ENCODE measurements around the gene HS3ST6.

HS3ST6 gene

GRCh38 chr16:1874854-1875253 is 43.4 kb downstream of the HS3ST6 start:
- TF ChIP-seq POU6F1 (CRISPR knock-in tag; IDR thresholded peaks at IDR 0.05; ENCODE audit: borderline replicate concordance, low read depth) = no peak
- no peak for TF ChIP-seq ZFP30 (CRISPR knock-in tag; IDR thresholded peaks at IDR 0.05)
- TF ChIP-seq PPARA (CRISPR knock-in tag; IDR thresholded peaks at IDR 0.05; ENCODE audit: borderline replicate concordance) = no peak
- no peak for TF ChIP-seq GLIS3 (CRISPR knock-in tag; IDR thresholded peaks at IDR 0.05)
- TF ChIP-seq ESRRG (CRISPR knock-in tag; IDR thresholded peaks at IDR 0.05) = no peak
- no peak for TF ChIP-seq CSRNP3 (CRISPR knock-in tag; IDR thresholded peaks at IDR 0.05)
- no peak for TF ChIP-seq RARB (CRISPR knock-in tag; IDR thresholded peaks at IDR 0.05)
- no peak for TF ChIP-seq SNAI2 (CRISPR knock-in tag; IDR thresholded peaks at IDR 0.05)
- no peak for TF ChIP-seq ZNF565 (CRISPR knock-in tag; conservative IDR thresholded peaks at IDR 0.05; ENCODE audit: low read depth)
- ATAC-seq = no peak

GRCh38 chr16:1871974-1872635 is 46.1 kb downstream of the HS3ST6 start, which contains the start of gene MEIOB:
Gene MEIOB, minus strand, starts transcription at chr16:1872164. Its CDS starts 3,989 bp downstream, at chr16:1868175.
- TF ChIP-seq ESRRG (CRISPR knock-in tag; IDR thresholded peaks at IDR 0.05) = no peak
- no peak for TF ChIP-seq ZNF565 (CRISPR knock-in tag; conservative IDR thresholded peaks at IDR 0.05; ENCODE audit: low read depth)
- TF ChIP-seq TCF4 (CRISPR knock-in tag; IDR thresholded peaks at IDR 0.05; ENCODE audit: borderline replicate concordance) = no peak
- TF ChIP-seq SNAI2 (CRISPR knock-in tag; IDR thresholded peaks at IDR 0.05) = no peak
- no peak for TF ChIP-seq ARNTL (CRISPR knock-in tag; IDR thresholded peaks at IDR 0.05; ENCODE audit: borderline replicate concordance, low read depth)
- TF ChIP-seq GLIS3 (CRISPR knock-in tag; IDR thresholded peaks at IDR 0.05) = no peak
- TF ChIP-seq OSR1 (CRISPR knock-in tag; IDR thresholded peaks at IDR 0.05) = no peak
- TF ChIP-seq RARB (CRISPR knock-in tag; IDR thresholded peaks at IDR 0.05) = no peak
- no peak for TF ChIP-seq ZNF8 (CRISPR knock-in tag; IDR thresholded peaks at IDR 0.05)
- no peak for TF ChIP-seq PPARA (CRISPR knock-in tag; IDR thresholded peaks at IDR 0.05; ENCODE audit: borderline replicate concordance)
- TF ChIP-seq CSRNP3 (CRISPR knock-in tag; IDR thresholded peaks at IDR 0.05) = no peak
- no peak for TF ChIP-seq PATZ1 (CRISPR knock-in tag; IDR thresholded peaks at IDR 0.05; ENCODE audit: borderline replicate concordance)
- no peak for TF ChIP-seq ISL1 (CRISPR knock-in tag; IDR thresholded peaks at IDR 0.05)
- TF ChIP-seq BACH2 (CRISPR knock-in tag; IDR thresholded peaks at IDR 0.05; ENCODE audit: borderline replicate concordance) = no peak
- ATAC-seq = peak; percentile 78

GRCh38 chr16:1870365-1871082 is 47.7 kb downstream of the HS3ST6 start:
- TF ChIP-seq ESRRG (CRISPR knock-in tag; IDR thresholded peaks at IDR 0.05) (no peak), CSDC2 (CRISPR knock-in tag; IDR thresholded peaks at IDR 0.05) (no peak)
- ATAC-seq = peak; percentile 54

- no peak for TF ChIP-seq ESRRG (CRISPR knock-in tag; IDR thresholded peaks at IDR 0.05)
- no peak for TF ChIP-seq BACH2 (CRISPR knock-in tag; IDR thresholded peaks at IDR 0.05; ENCODE audit: borderline replicate concordance)
- no peak for TF ChIP-seq ARNTL (CRISPR knock-in tag; IDR thresholded peaks at IDR 0.05; ENCODE audit: borderline replicate concordance, low read depth)
- TF ChIP-seq TCF4 (CRISPR knock-in tag; IDR thresholded peaks at IDR 0.05; ENCODE audit: borderline replicate concordance) = no peak
- no peak for TF ChIP-seq ISL1 (CRISPR knock-in tag; IDR thresholded peaks at IDR 0.05)
- TF ChIP-seq ZC3H10 (CRISPR knock-in tag; IDR thresholded peaks at IDR 0.05) = no peak
- TF ChIP-seq CSRNP3 (CRISPR knock-in tag; IDR thresholded peaks at IDR 0.05) = no peak
- no peak for TF ChIP-seq RARB (CRISPR knock-in tag; IDR thresholded peaks at IDR 0.05)
- TF ChIP-seq TSHZ2 (CRISPR knock-in tag; IDR thresholded peaks at IDR 0.05) = no peak
- no peak for TF ChIP-seq ZNF70 (CRISPR knock-in tag; IDR thresholded peaks at IDR 0.05)
- no peak for TF ChIP-seq ZFP30 (CRISPR knock-in tag; IDR thresholded peaks at IDR 0.05)
- ATAC-seq = no peak
Measured at GRCh38 chr16:1865902-1866690, 52.1 kb downstream of the HS3ST6 start.
